A549 treated with RU486 at 1 μM for 4 hours (cell line): ENCODE data around the gene MRPS35. TPM values are rescaled to one million over a fixed set of nuclear protein-coding genes. Genes with fewer than 3 reads are reported as not detected.

Experiments
- total RNA-seq: library from RNA; stranded (reverse); fragments of 200-300 nt; extraction: Qiagen RNA extraction; gene quantifications from 5 replicates; pipeline ENCODE4 v1.2.3, GENCODE V29; 2022; ENCODE audit warnings: low read depth

MRPS35 gene
- total RNA-seq: 76.1 to 108 TPM (median 98.4 TPM) in 5 replicates

DNA sequence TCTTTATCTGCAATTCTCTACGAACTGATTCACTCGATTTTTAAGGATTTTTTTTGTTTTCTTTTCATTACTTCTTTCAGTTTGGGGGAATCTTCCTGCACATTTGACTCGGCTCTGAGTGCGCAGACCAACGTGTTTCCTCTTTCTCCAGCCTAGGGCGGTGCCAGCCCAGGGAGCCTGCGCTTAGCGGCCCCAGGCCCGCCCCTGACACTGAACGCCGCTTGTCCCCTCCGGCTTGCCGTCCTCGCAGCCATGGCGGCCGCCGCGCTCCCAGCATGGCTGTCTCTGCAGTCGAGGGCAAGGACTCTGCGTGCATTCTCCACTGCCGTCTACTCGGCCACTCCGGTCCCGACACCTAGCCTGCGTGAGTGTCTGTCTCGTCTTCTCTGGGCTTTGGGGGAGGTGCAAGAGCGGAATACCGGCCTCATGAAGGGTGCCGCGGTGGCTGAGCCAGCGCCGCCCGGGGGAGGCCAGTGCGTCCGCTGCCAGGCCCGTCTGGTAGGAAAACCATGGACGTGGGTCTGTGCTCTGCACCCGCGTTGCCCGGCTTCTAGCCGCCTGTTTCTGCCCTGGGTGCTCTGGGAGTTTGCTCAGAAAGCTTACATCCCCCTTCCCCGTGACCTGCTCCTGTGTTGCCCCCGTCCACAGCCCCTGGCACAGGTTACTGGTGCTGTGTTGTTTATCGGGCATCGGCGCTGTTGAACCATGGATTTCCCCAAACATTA, at the start of gene MRPS35:
Gene MRPS35, plus strand, starts transcription at position 241 of the 725 bp plus-strand sequence. Its CDS starts 12 bp downstream, at position 253.

DNA sequence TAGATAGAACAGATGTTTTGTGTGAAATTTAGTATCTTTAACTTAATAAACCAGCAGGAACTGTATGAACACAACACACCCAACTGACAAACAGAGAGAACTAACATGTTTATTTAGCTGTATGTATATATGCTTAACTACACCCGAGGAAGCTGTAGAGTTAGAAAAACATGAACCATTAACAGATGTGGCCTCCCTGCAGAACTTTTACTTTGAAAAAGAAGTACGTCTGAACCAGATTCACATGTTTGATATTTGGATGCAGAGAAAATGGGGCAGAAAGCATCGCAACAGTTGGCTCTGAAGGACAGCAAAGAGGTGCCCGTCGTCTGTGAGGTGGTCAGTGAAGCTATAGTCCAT, 14.4 kb upstream of the MRPS35 start, which contains the start of gene REP15:
Gene REP15, plus strand, starts transcription at position 155 of the 360 bp plus-strand sequence. Its CDS starts 116 bp downstream, at position 271.

DNA sequence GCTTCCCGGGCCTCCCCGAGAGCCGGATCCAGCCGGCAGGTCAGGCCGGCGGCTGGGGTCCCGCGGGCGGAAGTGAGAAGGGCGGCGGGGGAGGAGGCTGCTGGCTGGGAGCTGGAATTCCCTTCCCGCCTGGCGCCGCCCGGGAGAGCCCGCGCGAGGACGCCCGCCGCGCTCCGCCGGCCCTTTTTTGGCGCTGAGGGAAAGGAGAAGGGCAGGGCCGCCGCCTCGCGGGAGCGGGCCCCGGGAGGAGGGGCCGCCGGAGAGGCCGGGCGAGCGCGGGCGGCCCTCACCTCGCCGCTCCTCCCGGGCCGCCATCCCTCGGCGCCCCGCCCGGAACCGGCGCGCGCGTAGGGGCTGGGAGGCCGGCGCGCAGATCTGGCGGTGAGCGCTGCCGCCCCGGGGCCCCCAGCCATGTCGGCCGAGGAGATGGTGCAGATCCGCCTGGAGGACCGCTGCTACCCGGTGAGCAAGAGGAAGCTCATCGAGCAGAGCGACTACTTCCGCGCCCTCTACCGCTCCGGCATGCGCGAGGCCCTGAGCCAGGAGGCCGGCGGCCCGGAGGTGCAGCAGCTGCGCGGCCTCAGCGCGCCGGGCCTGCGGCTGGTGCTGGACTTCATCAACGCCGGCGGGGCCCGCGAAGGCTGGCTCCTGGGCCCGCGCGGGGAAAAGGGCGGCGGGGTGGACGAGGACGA, 69.4 kb downstream of the MRPS35 start, which contains the start of the genes KLHL42 and MANSC4:
Gene KLHL42, plus strand, starts transcription at position 314 of the 692 bp plus-strand sequence. Its CDS starts 98 bp downstream, at position 412.
Gene MANSC4, minus strand, starts transcription at position 317 of the 692 bp plus-strand sequence. CDS start 8,960 bp downstream, outside the sequence.

Other genes with a start within 250 kb of the MRPS35 start
- 16.0 to 32.5 TPM (median 26.5 TPM) in 5 replicates for gene PPFIBP1, start 186.6 kb upstream of the MRPS35 start, total RNA-seq
- 0.12 to 0.65 TPM (median 0.40 TPM) in 4 of 5 replicates, not detected in the other for gene REP15, start 14.4 kb upstream of the MRPS35 start, total RNA-seq
- 13.0 to 20.2 TPM (median 17.8 TPM) in 5 replicates for gene KLHL42, start 69.4 kb downstream of the MRPS35 start, total RNA-seq
- gene MANSC4, start 69.4 kb downstream of the MRPS35 start, total RNA-seq: not detected in 5 replicates